Measurements from ENCODE around the gene FEZF2.

FEZF2 gene

GRCh38 chr3:62332017-62332416, 41.3 kb downstream of the FEZF2 start:
- TF ChIP-seq POLR2A (IDR thresholded peaks at IDR 0.05; ENCODE audit: low read depth, low read length): no peak
- DNase-seq (ENCODE audit: insufficient read length, low spot score) (no peak), FAIRE-seq (no peak)

- DNase-seq (ENCODE audit: insufficient read length, low spot score) (no peak), FAIRE-seq (no peak)
- no peak for TF ChIP-seq POLR2A (IDR thresholded peaks at IDR 0.05; ENCODE audit: low read depth, low read length)
Measured at GRCh38 chr3:62329971-62330370, 43.4 kb downstream of the FEZF2 start.

GRCh38 chr3:62325896-62326295, 47.5 kb downstream of the FEZF2 start:
- no peak for TF ChIP-seq POLR2A (IDR thresholded peaks at IDR 0.05; ENCODE audit: low read depth, low read length)
- FAIRE-seq (no peak), DNase-seq (ENCODE audit: insufficient read length, low spot score) (no peak)

- no peak for FAIRE-seq
- DNase-seq (ENCODE audit: insufficient read length, low spot score): no peak
- no peak for TF ChIP-seq POLR2A (IDR thresholded peaks at IDR 0.05; ENCODE audit: low read depth, low read length)
Measured at GRCh38 chr3:62323241-62323640, 50.1 kb downstream of the FEZF2 start.
